ENCODE measurements around the gene ROBO1.
"Not testable (repeated sequence)": the region's sequence is repeated elsewhere in the genome, so short reads cannot be mapped to it uniquely, and the experiment has no call there.

Gene ROBO1

DNA sequence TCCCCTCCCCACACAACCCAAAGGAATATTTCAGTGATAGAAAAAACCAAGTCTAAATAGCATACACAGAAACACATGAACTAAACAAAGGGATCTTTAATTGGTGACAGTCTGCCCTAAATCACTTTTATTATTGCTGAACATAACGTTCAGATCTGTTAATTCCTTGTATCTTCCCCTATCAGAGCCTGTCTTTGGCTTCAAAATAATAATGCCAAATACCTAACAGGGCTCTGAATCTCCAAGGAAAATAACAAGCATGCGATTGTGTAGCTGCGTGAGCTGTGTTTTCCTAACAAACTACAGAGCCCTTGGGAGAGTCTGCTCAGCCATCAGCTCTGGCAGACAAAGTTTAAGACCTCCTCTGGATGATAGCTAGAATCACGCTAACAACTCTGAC, 1010.1 kb downstream of the ROBO1 start:
- DNase-seq: no peak

DNA sequence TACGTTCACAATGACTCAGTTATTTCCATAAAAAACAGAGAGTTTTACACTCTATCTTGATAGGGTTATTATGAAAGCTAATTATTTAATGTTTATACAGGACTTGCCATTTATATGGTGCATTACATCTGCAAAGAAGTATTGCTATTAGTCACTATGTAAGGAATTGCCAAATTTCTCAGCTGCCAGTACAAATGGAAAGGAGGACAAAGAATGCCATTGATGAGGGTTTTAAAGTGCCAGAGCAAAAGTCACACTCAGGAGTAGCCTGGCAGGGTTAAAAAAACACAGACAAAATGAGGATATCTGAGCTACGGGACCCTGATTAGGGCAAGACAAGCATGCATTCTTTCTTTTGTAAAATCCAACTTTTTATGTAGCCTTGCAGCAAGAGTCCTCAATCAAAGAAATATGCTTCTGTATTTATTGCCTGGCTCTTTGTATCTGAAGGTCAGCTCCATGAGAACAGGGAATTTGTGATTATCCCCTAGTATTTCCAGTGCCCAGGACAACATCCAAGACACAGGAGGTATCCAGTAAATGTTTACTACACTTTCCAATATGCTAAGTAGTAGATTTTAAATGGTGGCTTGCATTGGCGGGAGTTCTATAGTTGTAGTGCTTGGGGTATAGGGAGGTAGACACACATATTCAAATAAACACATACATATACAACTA, 1013.6 kb downstream of the ROBO1 start:
- DNase-seq: no peak

DNA sequence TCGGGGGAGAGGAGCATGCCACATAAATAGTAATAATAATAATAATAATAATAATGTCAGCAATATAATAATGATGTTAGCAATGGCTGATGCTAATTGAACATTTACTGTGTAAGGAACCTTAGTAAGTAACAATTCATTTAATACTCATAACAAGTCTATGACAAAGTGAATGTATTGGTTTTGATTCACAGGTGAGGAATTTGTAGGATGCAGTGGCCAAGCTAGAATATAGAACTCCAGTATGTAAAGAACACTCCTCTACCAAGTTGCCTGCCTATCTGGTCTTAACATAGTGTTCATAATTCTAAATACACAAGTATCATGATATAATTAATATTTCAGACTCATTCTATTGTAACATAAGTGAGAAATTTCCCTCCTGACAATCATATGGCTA, 1016.5 kb downstream of the ROBO1 start:
- DNase-seq: no peak

DNA sequence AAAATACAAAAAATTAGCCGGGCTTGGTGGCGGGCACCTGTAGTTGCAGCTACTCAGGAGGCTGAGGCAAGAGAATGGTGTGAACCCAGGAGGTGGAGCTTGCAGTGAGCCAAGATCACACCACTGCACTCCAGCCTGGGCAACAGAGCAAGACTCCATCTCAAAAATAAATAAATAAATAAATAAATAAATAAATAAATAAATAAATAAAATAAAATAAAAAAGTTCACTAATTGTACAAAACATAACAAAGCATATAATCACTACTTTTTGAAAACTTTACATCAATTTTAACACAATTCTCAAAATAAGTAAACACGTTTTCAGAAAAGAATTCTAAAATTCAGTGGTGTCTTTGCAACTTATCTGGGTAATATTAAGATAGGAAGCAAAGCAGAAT, 1017.5 kb downstream of the ROBO1 start:
- DNase-seq: not testable (repeated sequence)

- DNase-seq: no peak
These were observed 1018.7 kb downstream of the ROBO1 start for GRCh38 chr3:78749056-78749455.

- no peak for DNase-seq
These were observed 1022.0 kb downstream of the ROBO1 start for GRCh38 chr3:78745847-78746246.

GRCh38 chr3:78742491-78742890, 1025.3 kb downstream of the ROBO1 start:
- no peak for DNase-seq

GRCh38 chr3:78742041-78742440, 1025.8 kb downstream of the ROBO1 start:
- no peak for DNase-seq

- no peak for DNase-seq
These were observed 1026.6 kb downstream of the ROBO1 start for GRCh38 chr3:78741066-78741645.

DNA sequence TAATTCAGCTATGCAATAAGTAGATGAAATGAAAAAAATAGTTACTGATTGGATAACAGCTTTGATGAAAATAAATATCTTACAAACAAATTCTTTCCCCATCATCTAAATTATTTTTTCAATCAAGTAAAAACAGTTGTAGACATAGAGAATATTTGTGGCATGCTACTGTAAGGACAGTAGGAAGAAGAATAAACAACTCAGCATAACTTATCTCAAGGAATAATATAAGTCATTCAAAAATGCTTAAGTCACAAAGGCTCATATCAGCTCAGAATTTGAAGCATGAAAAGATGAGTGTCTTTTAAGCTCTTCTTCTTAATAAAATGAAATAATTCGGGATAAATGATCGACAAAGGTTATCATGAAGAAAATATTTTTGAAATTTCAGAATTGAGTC, 1029.0 kb downstream of the ROBO1 start:
- no peak for DNase-seq

DNA sequence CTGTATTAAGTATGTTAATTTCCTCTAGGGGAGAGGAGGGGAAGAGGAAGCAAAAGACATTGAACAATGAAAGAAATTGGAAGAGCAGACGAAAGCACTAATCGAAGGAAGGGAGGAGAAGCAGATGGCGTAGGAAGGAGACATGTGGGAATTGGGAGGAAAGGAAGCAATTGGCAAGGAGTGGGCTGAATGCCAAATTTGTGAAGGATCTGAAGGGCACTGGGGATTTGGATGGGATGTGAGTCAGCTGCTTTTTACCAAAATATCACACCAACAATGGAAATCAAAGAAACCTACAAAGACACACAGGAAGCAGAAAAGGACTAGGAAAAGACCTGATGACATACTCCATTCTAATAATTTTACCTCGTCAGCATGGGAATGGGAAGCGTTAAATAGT, 1029.8 kb downstream of the ROBO1 start:
- peak; percentile 6 for DNase-seq

DNA sequence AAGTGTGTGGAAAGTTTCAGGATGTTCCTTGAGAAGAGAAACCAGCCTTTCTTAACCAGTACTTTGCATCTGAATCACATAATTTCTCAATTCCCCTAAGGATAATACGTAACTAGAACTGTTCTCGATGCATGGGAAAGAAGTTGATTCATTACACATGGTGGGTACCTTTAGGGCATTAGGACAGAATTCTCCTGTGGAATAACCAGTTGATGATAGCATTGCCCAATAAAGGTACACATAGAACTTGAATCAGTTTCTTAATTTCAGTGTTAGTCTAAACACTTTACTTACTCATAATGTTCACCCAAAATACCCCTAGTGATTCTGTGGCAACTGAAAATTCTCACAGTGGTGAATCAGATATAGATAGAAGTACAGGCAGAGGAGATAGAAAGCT, 1030.9 kb downstream of the ROBO1 start:
- DNase-seq: no peak

DNA sequence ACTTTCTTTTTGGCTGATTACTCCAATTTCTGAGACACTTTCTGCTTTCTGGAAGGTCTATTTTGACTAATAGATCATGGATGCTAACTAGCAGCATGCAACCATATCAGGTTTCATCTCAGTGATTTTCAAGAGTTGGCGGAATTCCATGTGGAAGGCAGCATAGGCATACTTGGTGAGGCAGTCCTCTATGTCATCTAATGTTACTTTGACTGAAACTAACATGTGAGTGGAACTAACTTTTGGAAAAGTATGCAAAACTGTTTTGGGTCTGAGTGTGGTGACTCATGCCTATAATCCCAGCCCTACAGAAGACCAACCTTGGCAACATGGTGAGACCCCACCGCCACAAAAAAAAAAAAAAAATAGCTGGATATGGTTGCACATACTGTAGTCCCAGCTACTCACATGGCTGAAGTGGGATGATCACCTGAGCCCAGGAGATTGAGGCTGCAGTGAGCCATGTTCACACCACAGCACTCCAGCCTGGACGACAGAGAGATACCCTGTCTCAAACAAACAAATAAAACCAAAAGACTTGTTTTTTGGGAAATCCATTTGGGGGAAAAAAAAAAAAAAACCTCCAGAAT, 1033.7 kb downstream of the ROBO1 start:
- DNase-seq: peak; percentile 51

GRCh38 chr3:78732893-78733292, 1034.9 kb downstream of the ROBO1 start:
- no peak for DNase-seq

- DNase-seq: no peak
These were observed 1035.3 kb downstream of the ROBO1 start for GRCh38 chr3:78732471-78732870.

DNA sequence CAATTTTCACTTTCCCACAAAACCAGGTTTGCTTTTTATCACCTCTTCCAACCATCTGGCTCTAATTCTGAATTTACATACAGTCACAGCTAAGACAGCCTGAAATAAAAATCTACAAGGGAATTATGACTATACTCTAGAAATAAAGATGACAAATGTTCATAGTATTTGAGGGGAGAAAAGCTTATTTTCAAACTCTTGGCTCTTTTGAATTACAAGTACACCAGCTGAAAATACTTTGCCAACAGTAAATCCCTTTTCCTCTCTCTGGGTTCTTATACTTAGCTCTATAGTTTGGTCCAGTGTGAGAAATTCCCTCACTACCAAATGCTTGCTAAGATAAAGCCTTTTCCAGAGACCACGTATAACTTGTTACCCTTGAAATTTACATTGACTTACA, 1037.9 kb downstream of the ROBO1 start:
- DNase-seq: no peak

GRCh38 chr3:78728406-78729145, 1039.2 kb downstream of the ROBO1 start:
- DNase-seq: peak; percentile 92

DNA sequence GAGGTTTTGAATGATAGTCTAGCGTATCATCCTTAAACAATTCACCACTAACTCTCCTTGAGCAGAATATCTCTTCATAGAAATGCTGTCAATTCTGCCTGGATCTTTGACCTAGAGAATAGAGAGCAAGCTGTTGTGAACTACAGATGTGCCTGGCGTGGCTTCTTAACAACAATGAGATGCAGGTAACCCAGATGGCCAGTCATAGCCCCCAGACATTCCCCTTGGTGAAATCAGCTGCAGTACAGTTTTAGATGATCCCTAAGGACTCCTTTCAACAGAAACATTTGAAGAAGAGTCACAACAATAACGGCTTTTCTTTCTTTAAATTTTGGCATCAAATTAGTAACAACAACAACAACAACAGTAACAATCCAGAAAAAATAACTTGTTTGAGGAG, 1041.3 kb downstream of the ROBO1 start:
- DNase-seq: peak; percentile 6

- DNase-seq: no peak
These were observed 1042.0 kb downstream of the ROBO1 start for GRCh38 chr3:78725703-78726246.

DNA sequence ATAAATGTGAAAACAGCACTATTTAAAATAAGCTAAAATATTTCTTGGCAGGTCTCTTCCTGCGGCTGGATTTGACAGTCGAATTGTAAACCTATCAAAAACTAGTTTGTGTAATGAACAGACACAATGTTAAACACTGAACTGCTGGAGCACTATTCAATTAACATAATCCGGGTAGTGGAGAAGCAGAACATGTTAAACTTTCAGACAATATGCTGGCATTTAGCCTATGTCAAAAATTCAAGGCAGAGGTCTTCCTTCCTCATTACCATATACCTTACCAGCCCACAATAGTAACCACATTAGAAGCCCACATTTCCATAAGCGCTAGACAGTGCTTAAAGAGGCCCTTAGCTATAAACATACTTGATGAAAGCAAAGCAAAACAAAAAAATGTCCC, 1042.9 kb downstream of the ROBO1 start:
- no peak for DNase-seq

- DNase-seq: not testable (repeated sequence)
These were observed 1043.4 kb downstream of the ROBO1 start for GRCh38 chr3:78724364-78724763.

GRCh38 chr3:78721771-78722543, 1045.8 kb downstream of the ROBO1 start:
- no peak for DNase-seq

GRCh38 chr3:78718707-78719106, 1049.1 kb downstream of the ROBO1 start:
- DNase-seq: no peak

Measured in NCI-H345 (cell line).